M059J (cell line): ENCODE data around the gene TUBAL3. TPM values are rescaled to one million over a fixed set of nuclear protein-coding genes. Genes with fewer than 3 reads are reported as not detected.
A peak's percentile ranks its signal among the peaks of the same experiment; 100 is the strongest.
"Not testable (repeated sequence)": the region's sequence is repeated elsewhere in the genome, so short reads cannot be mapped to it uniquely, and the experiment has no call there.

Experiments used
- DNase-seq: peaks from one replicate; pipeline ENCODE4 v3.0.0-alpha.2; 2012; ENCODE audit warnings: low read depth
- total RNA-seq: library from RNA; depleted of rRNA; stranded (reverse); fragments of >200 nt; shearing (Covaris generic); gene quantifications from 2 replicates; pipeline ENCODE4 v1.2.3, GENCODE V29; 2014

Gene TUBAL3
- total RNA-seq, 1 experiment from 2014 or later, result not detected

- DNase-seq, result no peak
Observed at GRCh38 chr10:5423771-5424170, 19.1 kb upstream of the TUBAL3 start.

GRCh38 chr10:5419466-5420094 lies 15.0 kb upstream of the TUBAL3 start:
- peak; percentile 70 for DNase-seq

DNA sequence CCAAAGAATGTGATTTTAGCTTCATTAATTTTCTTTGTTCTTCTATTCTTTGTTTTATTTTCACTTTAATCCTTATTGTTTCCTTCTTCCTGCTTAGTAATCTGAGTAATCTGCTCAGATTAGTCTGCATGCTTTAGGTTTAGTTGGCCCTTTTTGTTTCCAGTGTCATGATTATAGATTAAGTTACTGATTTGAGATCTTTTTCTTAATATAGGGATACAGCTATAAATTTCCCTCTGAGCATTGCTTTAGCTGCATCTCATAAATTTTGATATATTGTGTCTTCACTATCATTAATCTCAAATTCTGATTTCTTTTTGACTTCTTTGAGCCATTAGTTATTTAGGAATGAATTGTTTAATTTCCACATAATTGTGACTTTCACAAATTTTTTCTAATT lies 14.0 kb upstream of the TUBAL3 start:
- no peak for DNase-seq

GRCh38 chr10:5416981-5417380 lies 12.4 kb upstream of the TUBAL3 start:
- DNase-seq, result no peak

DNA sequence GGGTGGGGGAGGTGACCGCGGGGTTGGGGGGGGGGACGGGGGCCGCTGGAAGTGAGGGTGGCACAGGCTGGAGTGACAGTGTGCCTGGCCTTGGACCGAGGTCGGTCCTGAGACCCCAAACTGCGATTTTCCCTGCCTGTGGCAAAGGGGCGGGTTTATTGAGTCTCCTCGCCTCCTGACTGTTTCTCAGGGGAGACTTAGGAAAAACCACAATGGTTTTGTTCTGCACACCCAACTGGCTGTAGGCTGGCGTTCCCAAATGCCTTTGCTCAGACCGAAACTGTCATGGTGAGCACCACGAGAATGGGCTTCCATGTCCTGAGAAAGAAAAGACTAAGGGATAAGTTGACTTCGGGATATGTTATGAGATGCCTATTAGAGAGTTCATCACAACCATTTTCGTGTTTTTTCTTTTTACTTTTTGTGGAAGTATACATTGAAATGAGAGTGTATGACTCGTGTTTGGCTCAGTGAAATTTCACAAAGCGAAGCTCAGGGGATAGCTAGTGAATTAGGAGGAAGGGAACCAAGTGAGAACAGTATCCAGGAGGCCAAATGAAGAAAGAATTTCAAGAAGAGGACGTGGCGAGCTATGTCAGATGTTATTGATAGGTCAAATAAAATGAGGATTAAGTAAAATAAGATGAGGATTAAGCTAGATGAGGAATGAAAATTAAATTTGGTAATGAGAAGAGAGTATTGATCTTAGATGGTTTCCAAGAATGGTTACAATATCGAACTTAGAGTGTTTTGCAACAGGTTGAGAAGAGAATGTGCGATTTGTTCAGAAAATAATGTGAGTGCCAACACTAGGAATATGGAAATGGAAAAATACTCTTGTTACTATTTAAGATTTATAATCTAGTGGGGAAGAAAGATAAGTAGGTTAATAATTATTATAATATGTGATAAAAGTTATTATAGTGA lies 8.6 kb upstream of the TUBAL3 start:
- peak; percentile 67 for DNase-seq

- DNase-seq, result peak; percentile 71
Observed at GRCh38 chr10:5412277-5412941, 7.8 kb upstream of the TUBAL3 start, which contains the start of gene NET1. Gene NET1 (plus strand): TSS chr10:5412557. CDS start chr10:5412693, 136 bp downstream.

GRCh38 chr10:5411941-5412276 lies 7.3 kb upstream of the TUBAL3 start:
- DNase-seq, result no peak

DNA sequence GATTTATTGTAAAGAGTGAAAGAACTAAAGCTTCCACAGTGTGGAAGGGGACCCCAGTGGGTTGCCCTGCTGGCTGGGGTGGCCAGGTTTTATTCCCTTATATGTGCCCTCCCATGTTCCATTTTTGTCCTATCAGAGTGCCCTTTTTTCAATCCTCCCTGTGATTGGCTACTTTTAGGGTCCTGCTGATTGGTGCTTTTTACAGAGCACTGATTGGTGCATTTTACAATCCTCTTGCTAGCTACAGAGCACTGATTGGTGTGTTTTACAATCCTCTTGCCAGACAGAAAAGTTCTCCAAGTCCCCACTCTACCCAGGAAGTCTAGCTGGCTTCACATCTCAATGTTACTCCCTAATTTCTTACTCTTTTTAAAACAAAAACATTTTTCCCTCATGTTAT lies 6.2 kb upstream of the TUBAL3 start:
- DNase-seq, result not testable (repeated sequence)

DNA sequence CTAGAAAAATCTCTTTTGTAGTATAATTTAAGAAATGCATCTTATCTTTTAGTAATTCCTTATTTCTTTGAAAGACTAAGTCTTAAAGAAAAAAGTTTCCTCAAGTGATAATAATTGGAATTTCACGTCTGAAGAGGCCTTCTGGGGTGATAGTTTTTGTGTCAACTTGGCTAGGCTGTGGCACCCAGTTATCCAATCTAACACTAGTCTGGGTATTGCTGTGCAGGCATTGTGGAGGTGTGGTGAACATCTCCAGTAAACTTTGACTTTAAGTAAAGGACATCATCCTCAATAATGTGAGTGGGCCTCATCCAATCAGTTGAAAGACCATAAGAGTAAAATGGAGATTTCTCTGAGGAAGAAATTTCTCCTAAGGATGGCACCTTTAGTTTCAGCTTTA lies 2.3 kb upstream of the TUBAL3 start:
- DNase-seq, result no peak

- DNase-seq, result no peak
Observed at GRCh38 chr10:5402798-5403197, 1.8 kb downstream of the TUBAL3 start.

- no peak for DNase-seq
Observed at GRCh38 chr10:5400468-5401240, 4.0 kb downstream of the TUBAL3 start.

DNA sequence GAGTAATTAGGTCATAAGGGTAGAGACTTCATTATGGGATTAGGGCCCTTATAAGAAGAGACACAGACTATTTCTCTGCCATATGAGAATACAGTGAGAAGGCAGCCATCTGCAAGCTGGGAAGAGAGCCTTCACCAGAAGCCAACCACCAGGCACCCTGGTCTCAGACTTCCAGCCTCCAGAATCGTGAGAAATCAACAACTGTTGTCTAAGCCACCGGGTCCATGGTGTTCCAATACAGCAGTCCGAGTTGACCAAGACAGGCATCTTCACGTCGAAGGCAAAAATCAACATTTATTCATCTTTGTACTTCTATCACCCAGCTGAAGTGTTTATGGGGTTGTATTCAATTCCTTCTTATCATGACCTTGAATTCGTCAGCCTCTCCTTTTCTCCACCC lies 5.3 kb downstream of the TUBAL3 start:
- DNase-seq, result no peak

DNA sequence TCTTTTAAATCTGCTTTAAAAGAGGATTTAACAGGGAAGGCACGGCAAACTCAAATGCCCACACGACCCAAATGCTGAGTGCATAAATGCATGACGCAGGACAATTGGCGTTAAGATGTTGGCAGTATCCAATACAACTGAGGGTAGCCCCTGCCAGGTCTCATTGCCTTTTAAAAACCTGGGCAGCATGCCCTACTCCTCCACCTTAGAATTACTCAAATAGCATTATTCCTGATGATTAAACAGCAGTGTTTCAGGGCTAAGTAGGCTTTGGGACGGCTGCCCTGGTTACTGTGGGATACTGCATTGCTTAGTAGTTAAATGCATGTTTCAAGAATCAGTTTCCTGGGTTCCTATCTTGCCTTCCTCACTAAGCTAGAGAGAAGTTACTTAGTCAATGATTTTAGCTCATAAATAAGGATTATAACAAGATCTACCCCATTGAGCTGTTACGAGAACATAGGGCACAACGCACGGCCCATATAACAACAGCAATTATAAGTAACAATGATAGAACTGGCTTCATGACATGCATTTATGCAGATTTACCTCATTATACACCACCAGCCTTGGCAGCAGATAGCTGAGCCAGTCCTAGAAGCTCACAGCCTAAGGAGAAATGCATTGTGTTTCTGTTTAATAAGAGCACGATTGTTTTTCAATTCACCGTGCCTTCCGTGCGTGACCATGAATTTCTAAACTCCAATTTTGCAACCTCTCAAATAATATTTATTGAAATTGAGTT lies 7.9 kb downstream of the TUBAL3 start:
- peak; percentile 47 for DNase-seq

GRCh38 chr10:5395168-5395567 lies 9.5 kb downstream of the TUBAL3 start:
- DNase-seq, result no peak

- no peak for DNase-seq
Observed at GRCh38 chr10:5393529-5393928, 11.1 kb downstream of the TUBAL3 start.

GRCh38 chr10:5391790-5392189 lies 12.8 kb downstream of the TUBAL3 start:
- DNase-seq, result no peak

GRCh38 chr10:5390607-5391205 lies 13.9 kb downstream of the TUBAL3 start:
- no peak for DNase-seq

- DNase-seq, result no peak
Observed at GRCh38 chr10:5387169-5387568, 17.5 kb downstream of the TUBAL3 start.

- no peak for DNase-seq
Observed at GRCh38 chr10:5385224-5385623, 19.4 kb downstream of the TUBAL3 start.

- DNase-seq, result no peak
Observed at GRCh38 chr10:5381187-5381586, 23.4 kb downstream of the TUBAL3 start.

DNA sequence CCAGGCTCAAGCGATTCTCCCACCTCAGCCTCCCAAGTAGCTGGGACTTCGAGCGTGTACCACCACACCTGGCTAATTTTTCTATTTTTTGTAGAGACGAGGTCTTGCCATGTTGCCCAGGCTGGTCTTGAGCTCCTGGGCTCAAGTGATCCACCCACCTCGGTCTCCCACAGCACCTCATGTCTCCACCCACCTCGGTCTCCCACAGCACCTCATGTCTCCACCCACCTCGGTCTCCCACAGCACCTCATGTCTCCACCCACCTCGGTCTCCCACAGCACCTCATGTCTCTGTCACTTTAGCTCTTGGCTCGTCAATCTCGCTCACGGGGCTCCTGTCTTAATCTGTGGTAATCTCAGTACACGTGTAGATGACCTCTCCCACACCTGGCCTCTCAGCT lies 24.2 kb downstream of the TUBAL3 start:
- DNase-seq, result not testable (repeated sequence)
